Neural cell (in vitro differentiated cells): Measurements from ENCODE around the gene ZSWIM6. TPM values are rescaled to one million over a fixed set of nuclear protein-coding genes. Genes with fewer than 3 reads are reported as not detected.

Experiments
- H2AFZ ChIP-seq: fragments of 200-600, 300-800 bp; sonication (generic), shearing (Covaris generic); 2 replicates; pipeline ENCODE4 v1.6.0; 2014; ENCODE audit warnings: low read depth, mild to moderate bottlenecking, antibody characterized with exemption, low read length, moderate library complexity
- H3F3A ChIP-seq: fragments of 200-600 bp; shearing (Covaris generic); 2 replicates; pipeline ENCODE4 v1.6.1; 2016; ENCODE audit warnings: mild to moderate bottlenecking, moderate library complexity, mixed read lengths, antibody characterized with exemption, low read length; ENCODE audit not compliant: insufficient read depth, poor library complexity, severe bottlenecking
- H3K27ac ChIP-seq: fragments of 200-600, 300-800 bp; sonication (generic), shearing (Covaris generic); 2 replicates; pipeline ENCODE4 v1.5.1; 2014; ENCODE audit warnings: mild to moderate bottlenecking, low read length, moderate library complexity
- H3K27me3 ChIP-seq: fragments of 300-800, 200-600 bp; sonication (generic), shearing (Covaris generic); 2 replicates; pipeline ENCODE4 v1.6.0; 2014; ENCODE audit warnings: mild to moderate bottlenecking, low read depth, low read length, moderate library complexity; ENCODE audit not compliant: insufficient read depth
- H3K36me3 ChIP-seq: fragments of 300-800, 200-600 bp; sonication (generic), shearing (Covaris generic); 2 replicates; pipeline ENCODE4 v1.5.1; 2014; ENCODE audit warnings: mild to moderate bottlenecking, antibody characterized with exemption, low read length, moderate library complexity; ENCODE audit not compliant: insufficient read depth
- H3K4me2 ChIP-seq: fragments of 300-800, 200-600 bp; sonication (generic), shearing (Covaris generic); 2 replicates; pipeline ENCODE4 v1.6.0; 2014; ENCODE audit warnings: mild to moderate bottlenecking, low read length
- H3K4me3 ChIP-seq: fragments of 300-800, 200-600 bp; sonication (generic), shearing (Covaris generic); 2 replicates; pipeline ENCODE4 v1.5.1; 2014; ENCODE audit warnings: mild to moderate bottlenecking, low read length, moderate library complexity
- H3K79me2 ChIP-seq: fragments of 200-600 bp; shearing (Covaris generic); replicated peaks from 2 replicates; pipeline ENCODE4 v1.6.0; 2014; ENCODE audit warnings: mild to moderate bottlenecking, low read length, moderate library complexity; ENCODE audit not compliant: insufficient read depth
- H3K9ac ChIP-seq: fragments of 300-800, 200-600 bp; sonication (generic), shearing (Covaris generic); 2 replicates; pipeline ENCODE4 v1.6.1; 2016; ENCODE audit warnings: mild to moderate bottlenecking, low read length, mixed read lengths
- H3K9me2 ChIP-seq: fragments of 200-600 bp; shearing (Covaris generic); 2 replicates; pipeline ENCODE4 v1.6.1; 2016; ENCODE audit warnings: mild to moderate bottlenecking, low read length, mixed read lengths; ENCODE audit not compliant: insufficient read depth
- H3K9me3 ChIP-seq: fragments of 200-600, 300-800 bp; sonication (generic), shearing (Covaris generic); 2 replicates; pipeline ENCODE4 v1.6.1; 2016; ENCODE audit warnings: mild to moderate bottlenecking, mixed run types, low read length, moderate library complexity, mixed read lengths
- H4K20me1 ChIP-seq: fragments of 200-600 bp; shearing (Covaris generic); 2 replicates; pipeline ENCODE4 v1.6.1; 2016; ENCODE audit warnings: mild to moderate bottlenecking, mixed run types; ENCODE audit not compliant: insufficient read depth
- EP300 ChIP-seq: fragments of 450-650 bp; conservative IDR thresholded peaks from 2 replicates; pipeline ENCODE4 v1.6.1; 2014; ENCODE audit warnings: antibody characterized with exemption, mild to moderate bottlenecking, moderate library complexity; ENCODE audit not compliant: poor library complexity, severe bottlenecking
- EZH2 ChIP-seq: fragments of 200-600, 300-800 bp; shearing (Covaris generic), sonication (generic); IDR thresholded peaks from 2 replicates; pipeline ENCODE4 v1.6.1; 2014; ENCODE audit warnings: antibody characterized with exemption, low read length, borderline replicate concordance, mild to moderate bottlenecking; ENCODE audit not compliant: insufficient read depth, poor library complexity, severe bottlenecking
- MXI1 ChIP-seq: fragments of 450-650 bp; conservative IDR thresholded peaks from 2 replicates; pipeline ENCODE4 v1.6.1; 2014; ENCODE audit warnings: antibody characterized with exemption, mild to moderate bottlenecking; ENCODE audit not compliant: poor library complexity, severe bottlenecking
- POLR2AphosphoS5 ChIP-seq: IDR thresholded peaks from 2 replicates; pipeline ENCODE4 v1.6.1; 2012
- RAD21 ChIP-seq: fragments of 450-650 bp; conservative IDR thresholded peaks from 2 replicates; pipeline ENCODE4 v1.6.1; 2014; ENCODE audit warnings: antibody characterized with exemption, mild to moderate bottlenecking, moderate library complexity
- SMC3 ChIP-seq: fragments of 450-650 bp; conservative IDR thresholded peaks from 2 replicates; pipeline ENCODE4 v1.6.1; 2014; ENCODE audit warnings: antibody characterized with exemption, mild to moderate bottlenecking, moderate library complexity; ENCODE audit not compliant: poor library complexity
- TAF1 ChIP-seq: IDR thresholded peaks from 2 replicates; pipeline ENCODE4 v1.6.1; 2012; ENCODE audit warnings: low read depth
- polyA plus RNA-seq: library from polyadenylated mRNA; depleted of rRNA; stranded (reverse); fragments of >200 nt; gene quantifications from 2 replicates; pipeline ENCODE4 v1.2.3, GENCODE V29; 2014
- TF ChIP-seq, protein P1 (sequence below): IDR thresholded peaks from 2 replicates; pipeline ENCODE4 v1.6.1; 2012; ENCODE audit warnings: borderline replicate concordance
- TF ChIP-seq, protein P2 (sequence below): fragments of 450-650 bp; IDR thresholded peaks from 2 replicates; pipeline ENCODE4 v1.5.1; 2014; ENCODE audit warnings: antibody characterized with exemption, mild to moderate bottlenecking, moderate library complexity; ENCODE audit not compliant: poor library complexity, severe bottlenecking

Gene ZSWIM6
- polyA plus RNA-seq, 1 donor from 2014 or later = 43.6 TPM

DNA sequence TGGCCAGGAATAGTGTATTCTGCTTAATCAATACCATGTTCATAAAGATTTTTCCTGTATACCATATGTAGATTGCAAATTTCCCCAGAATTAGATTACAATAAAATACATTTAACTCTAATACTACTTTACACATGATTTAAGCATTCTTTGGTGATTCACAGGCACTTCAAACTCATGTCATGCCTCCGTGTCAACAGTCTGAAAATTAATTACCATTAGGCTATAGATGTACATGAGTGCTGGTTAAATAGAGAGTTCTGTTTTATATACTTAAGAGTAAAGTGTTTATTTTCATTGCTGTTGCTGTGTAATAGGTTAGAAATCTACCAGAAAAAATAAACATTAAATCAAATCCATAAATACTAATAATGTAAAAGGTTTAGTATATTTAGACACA, 159.8 kb downstream of the ZSWIM6 start:
- no peak for TF ChIP-seq EZH2
- TF ChIP-seq TAF1 = no peak
- no peak overlapping the region for H2AFZ ChIP-seq
- H3K9me3 ChIP-seq = no peaks in the 10 kb centered on the region
- H3K27ac ChIP-seq = no peak overlapping the region
- peaks cover 9% of the 10 kb centered on the region for H3K36me3 ChIP-seq
- no peak overlapping the region for H3K4me3 ChIP-seq
- peaks cover 3% of the 10 kb centered on the region for H3F3A ChIP-seq
- no peak overlapping the region for H3K9ac ChIP-seq
- no peaks in the 10 kb centered on the region for H3K9me2 ChIP-seq
- H4K20me1 ChIP-seq = no peaks in the 10 kb centered on the region
- no peaks in the 10 kb centered on the region for H3K27me3 ChIP-seq
- H3K79me2 ChIP-seq = peaks cover 89% of the 10 kb centered on the region
- H3K4me2 ChIP-seq = no peak overlapping the region

DNA sequence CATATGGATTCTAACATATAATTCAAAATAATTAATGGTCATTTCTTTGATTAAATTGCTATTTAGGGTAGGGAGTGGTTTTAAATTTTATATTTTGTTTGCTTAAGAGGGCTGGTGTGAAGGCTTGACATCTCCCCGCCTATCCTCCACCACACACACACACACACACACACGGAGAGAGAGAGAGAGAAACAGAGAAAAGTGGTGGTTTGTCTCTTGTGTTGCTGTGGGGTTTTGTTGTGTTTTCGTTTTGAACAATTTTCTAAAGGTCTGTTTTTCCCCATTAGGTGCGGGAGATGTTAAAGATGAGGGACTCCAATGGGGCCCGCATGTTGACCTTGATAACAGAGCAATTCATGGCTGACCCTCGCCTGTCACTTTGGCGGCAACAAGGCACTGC, 161.9 kb downstream of the ZSWIM6 start:
- no peak overlapping the region for H2AFZ ChIP-seq
- H4K20me1 ChIP-seq = no peaks in the 10 kb centered on the region

More for the DNA sequence above, 161.9 kb downstream of the ZSWIM6 start:
- H3K4me3 ChIP-seq = peak overlapping the region; percentile 5
- H3F3A ChIP-seq = peaks cover 8% of the 10 kb centered on the region
- no peak overlapping the region for H3K4me2 ChIP-seq
- no peaks in the 10 kb centered on the region for H3K9me3 ChIP-seq
- H3K9me2 ChIP-seq = no peaks in the 10 kb centered on the region
- H3K79me2 ChIP-seq = peaks cover 68% of the 10 kb centered on the region
- H3K36me3 ChIP-seq = peaks cover 9% of the 10 kb centered on the region
- no peak for TF ChIP-seq EZH2
- no peak for TF ChIP-seq TAF1
- TF ChIP-seq SMC3 = no peak
- no peak for TF ChIP-seq POLR2AphosphoS5
- TF ChIP-seq MXI1 = no peak
- TF ChIP-seq EP300 = no peak
- TF ChIP-seq, protein P1, sequence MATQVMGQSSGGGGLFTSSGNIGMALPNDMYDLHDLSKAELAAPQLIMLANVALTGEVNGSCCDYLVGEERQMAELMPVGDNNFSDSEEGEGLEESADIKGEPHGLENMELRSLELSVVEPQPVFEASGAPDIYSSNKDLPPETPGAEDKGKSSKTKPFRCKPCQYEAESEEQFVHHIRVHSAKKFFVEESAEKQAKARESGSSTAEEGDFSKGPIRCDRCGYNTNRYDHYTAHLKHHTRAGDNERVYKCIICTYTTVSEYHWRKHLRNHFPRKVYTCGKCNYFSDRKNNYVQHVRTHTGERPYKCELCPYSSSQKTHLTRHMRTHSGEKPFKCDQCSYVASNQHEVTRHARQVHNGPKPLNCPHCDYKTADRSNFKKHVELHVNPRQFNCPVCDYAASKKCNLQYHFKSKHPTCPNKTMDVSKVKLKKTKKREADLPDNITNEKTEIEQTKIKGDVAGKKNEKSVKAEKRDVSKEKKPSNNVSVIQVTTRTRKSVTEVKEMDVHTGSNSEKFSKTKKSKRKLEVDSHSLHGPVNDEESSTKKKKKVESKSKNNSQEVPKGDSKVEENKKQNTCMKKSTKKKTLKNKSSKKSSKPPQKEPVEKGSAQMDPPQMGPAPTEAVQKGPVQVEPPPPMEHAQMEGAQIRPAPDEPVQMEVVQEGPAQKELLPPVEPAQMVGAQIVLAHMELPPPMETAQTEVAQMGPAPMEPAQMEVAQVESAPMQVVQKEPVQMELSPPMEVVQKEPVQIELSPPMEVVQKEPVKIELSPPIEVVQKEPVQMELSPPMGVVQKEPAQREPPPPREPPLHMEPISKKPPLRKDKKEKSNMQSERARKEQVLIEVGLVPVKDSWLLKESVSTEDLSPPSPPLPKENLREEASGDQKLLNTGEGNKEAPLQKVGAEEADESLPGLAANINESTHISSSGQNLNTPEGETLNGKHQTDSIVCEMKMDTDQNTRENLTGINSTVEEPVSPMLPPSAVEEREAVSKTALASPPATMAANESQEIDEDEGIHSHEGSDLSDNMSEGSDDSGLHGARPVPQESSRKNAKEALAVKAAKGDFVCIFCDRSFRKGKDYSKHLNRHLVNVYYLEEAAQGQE = no peak
- TF ChIP-seq RAD21 = no peak
- TF ChIP-seq, protein P2, sequence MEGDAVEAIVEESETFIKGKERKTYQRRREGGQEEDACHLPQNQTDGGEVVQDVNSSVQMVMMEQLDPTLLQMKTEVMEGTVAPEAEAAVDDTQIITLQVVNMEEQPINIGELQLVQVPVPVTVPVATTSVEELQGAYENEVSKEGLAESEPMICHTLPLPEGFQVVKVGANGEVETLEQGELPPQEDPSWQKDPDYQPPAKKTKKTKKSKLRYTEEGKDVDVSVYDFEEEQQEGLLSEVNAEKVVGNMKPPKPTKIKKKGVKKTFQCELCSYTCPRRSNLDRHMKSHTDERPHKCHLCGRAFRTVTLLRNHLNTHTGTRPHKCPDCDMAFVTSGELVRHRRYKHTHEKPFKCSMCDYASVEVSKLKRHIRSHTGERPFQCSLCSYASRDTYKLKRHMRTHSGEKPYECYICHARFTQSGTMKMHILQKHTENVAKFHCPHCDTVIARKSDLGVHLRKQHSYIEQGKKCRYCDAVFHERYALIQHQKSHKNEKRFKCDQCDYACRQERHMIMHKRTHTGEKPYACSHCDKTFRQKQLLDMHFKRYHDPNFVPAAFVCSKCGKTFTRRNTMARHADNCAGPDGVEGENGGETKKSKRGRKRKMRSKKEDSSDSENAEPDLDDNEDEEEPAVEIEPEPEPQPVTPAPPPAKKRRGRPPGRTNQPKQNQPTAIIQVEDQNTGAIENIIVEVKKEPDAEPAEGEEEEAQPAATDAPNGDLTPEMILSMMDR = no peak
- no peaks in the 10 kb centered on the region for H3K27me3 ChIP-seq
- no peak overlapping the region for H3K9ac ChIP-seq
- no peak overlapping the region for H3K27ac ChIP-seq
